GM19099 (cell line): ENCODE data around the gene ALDOA.

Experiments
- POLR2A ChIP-seq: IDR thresholded peaks from 3 replicates; pipeline ENCODE4 v1.6.1; 2011; ENCODE audit warnings: low read depth; ENCODE audit not compliant: insufficient read length; ENCODE audit errors: extremely low read depth

Gene ALDOA

GRCh38 chr16:30063278-30063892, 2.2 kb upstream of the ALDOA start:
- no peak for TF ChIP-seq POLR2A

- peak; percentile 49 for TF ChIP-seq POLR2A
Measured at GRCh38 chr16:30063893-30064728, 1.4 kb upstream of the ALDOA start.

- TF ChIP-seq POLR2A, result no peak
Measured at GRCh38 chr16:30064729-30065101, 845 bp upstream of the ALDOA start.

GRCh38 chr16:30065943-30066760, 592 bp downstream of the ALDOA start:
- TF ChIP-seq POLR2A, result no peak

GRCh38 chr16:30066761-30067583, 1.4 kb downstream of the ALDOA start:
- no peak for TF ChIP-seq POLR2A

- no peak for TF ChIP-seq POLR2A
Measured at GRCh38 chr16:30067584-30067916, 2.0 kb downstream of the ALDOA start.

- TF ChIP-seq POLR2A, result no peak
Measured at GRCh38 chr16:30068333-30068732, 2.8 kb downstream of the ALDOA start.

GRCh38 chr16:30068750-30069610, 3.4 kb downstream of the ALDOA start:
- no peak for TF ChIP-seq POLR2A

- TF ChIP-seq POLR2A, result no peak
Measured at GRCh38 chr16:30069611-30070462, 4.3 kb downstream of the ALDOA start.

GRCh38 chr16:30070490-30070889, 4.9 kb downstream of the ALDOA start:
- TF ChIP-seq POLR2A, result no peak

- peak; percentile 95 for TF ChIP-seq POLR2A
Measured at GRCh38 chr16:30075503-30076275, 10.1 kb downstream of the ALDOA start, which contains the start of gene PPP4C. Gene PPP4C, plus strand, starts transcription at chr16:30075994. Its CDS starts 384 bp downstream, at chr16:30076378.

GRCh38 chr16:30076276-30076791, 10.8 kb downstream of the ALDOA start:
- no peak for TF ChIP-seq POLR2A

- no peak for TF ChIP-seq POLR2A
Measured at GRCh38 chr16:30077656-30078055, 12.1 kb downstream of the ALDOA start.
